RKO (cell line): ENCODE results near the gene GAREM1.
"Not testable (repeated sequence)": the region's sequence is repeated elsewhere in the genome, so short reads cannot be mapped to it uniquely, and the experiment has no call there.

Experiments
- DNase-seq: peaks from one replicate; pipeline ENCODE4 v3.0.0-alpha.2; 2016; ENCODE audit warnings: low spot score

The GAREM1 gene

DNA sequence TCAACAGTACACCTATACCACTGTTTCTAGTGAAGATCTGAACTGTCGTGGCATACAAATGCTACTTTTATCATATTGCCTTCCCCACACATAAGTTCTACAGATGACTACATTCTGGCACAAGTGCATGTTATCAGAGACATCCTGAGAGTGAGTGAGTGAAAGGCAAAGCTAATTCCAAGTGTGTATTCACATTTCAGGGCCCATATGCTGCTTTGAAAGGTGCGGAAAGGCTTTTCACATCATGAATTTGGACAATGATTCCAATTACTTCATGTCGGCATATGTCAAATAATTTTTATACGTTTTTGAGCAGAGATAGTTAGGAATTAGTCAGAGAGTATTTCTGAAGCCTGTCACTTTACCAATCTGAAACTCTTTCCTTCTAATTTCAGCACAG is 101.7 kb downstream of the GAREM1 start:
- no peak for DNase-seq

DNA sequence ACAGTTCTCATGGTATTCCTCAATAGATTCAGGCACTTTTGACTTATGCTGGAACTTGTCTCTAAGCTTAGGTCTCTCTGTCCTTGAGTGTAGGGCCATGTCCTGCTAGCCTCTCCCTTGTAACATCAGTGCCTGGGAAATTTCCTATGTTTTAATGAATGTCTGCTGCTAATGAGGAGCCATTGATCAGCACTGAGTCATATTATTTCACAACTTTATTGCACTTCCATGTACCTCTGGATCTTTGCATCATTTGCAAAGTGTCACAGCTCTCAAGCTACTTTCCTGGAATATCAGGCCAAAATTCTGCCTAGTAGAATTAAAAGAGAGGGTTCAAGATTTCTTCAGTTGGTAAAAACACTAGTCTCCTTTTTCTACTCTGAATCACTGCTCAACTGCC is 102.5 kb downstream of the GAREM1 start:
- no peak for DNase-seq

DNA sequence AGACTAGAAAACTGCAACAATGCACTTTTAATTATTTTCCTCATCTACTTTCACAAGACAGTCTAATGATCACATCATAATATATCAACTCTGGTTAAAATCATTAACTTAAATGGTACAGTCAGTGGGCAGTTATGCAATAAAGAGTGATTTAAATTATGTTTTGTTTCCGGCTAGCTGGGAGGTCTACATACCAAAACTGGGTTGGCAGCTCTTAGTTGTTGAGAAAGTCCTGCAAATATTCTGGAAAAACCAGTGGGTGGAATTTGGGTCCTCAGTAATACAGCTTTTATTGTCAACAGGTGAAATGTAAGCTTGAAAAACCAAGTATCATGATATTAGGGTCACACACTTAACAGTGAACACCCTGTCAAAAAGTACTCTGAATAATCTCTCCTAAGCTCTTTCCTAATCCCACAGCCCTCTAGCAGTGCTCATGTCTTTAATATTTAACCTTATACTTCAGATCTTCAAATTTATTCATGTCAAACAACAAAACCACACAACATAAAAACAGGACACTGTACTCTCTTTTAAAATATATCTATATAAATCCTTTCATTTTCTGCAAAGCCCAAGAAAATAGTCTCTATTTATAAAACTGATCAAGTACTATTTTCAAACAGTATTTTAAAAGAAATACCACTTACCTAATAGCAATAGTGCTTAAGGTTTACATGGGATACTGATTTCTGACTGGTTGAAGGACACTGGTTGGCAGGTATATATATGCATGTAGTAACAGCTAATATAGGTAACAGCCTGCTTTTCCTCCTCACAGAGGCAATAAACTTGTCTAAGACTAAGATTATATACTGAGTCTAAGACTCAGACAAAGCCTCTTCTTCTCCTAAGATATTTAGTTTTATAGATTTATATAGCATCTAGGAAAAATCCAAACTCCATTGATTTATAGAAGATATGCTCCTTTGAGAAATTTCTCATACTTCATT is 103.8 kb downstream of the GAREM1 start:
- DNase-seq = no peak

DNA sequence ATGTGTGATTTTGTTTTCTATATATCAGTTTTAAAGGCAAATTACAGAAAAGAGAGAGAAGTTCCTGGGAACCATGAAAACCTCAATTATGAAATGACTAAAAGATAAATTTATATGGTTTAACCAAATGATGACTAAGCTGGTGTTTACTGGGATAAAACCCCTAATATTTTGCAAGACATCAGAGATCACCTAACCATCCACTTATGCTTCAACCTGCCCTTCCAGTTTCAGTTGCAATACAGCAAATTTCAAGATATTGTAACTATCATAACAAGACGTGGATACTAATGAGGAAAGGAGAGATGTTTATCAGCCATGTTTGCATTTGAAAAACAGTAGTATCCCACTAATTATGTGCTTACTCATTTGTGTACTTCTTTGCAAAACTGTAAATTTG is 108.2 kb downstream of the GAREM1 start:
- no peak for DNase-seq

DNA sequence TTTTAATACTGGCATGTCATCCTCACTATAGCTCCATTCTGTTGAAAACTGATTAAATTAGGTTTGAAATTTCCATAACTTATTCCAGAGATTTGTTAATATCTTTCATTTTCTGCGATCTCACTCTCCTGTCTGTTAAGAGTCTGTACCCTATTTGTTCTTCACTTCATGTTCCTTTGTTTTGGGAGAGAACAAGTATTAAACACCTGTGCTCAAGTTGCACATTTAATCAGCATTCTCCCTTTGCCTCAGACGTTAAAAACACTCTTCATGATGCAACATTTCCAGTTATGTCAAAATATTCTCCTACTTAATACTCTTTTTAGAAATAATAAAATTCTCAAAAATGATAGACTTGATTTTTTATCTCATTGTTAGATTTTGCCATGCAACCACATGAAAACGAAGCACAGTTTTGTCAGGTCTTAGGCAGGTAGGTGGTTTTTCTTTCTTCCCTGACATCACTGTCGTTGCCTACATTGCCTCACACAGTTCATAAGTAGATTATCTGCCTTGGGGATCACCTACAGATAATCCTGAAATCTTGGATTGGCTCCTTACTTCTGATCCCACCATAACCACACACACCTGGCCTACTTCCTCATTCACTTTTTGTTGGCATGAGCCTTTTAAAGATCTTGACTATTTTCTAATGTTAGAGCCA is 109.9 kb downstream of the GAREM1 start:
- DNase-seq = no peak

DNA sequence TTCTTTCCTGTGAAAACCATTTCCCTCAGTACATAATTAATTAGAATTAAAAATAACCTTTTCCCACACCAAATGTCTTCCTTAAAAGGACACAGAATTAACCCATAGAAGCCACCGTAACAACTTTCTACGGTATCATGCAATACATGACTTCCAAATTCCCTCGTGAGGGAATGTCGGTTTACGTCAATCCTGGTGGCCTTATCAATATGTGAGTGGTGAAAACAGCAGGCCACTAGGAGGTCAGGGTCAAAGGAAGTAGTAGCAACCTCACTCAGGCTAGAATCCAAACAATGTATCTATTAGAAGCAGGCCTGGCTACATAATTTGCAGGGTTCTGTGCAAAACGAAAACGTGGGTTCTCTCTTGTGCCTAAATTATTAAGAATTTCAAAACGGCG is 112.2 kb downstream of the GAREM1 start:
- DNase-seq = no peak

DNA sequence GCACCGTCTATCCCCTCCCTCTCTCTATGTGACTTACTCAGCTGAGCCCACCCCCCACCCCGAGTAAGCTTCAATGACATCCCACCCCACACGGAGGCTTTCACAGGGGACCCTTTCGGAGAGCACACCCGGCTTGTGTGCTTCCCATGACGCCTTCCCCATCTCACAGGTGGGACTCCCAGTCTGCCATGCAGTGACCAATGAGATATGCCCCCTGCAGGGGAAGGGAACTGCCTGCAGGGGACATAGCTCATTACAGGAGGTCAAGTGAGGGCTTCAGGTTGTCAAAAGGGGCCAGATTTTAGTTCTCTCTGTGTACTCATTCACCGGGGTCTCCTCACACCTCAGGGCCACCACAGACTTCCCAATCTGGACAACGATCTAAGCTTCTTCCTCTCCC is 112.6 kb downstream of the GAREM1 start:
- no peak for DNase-seq

DNA sequence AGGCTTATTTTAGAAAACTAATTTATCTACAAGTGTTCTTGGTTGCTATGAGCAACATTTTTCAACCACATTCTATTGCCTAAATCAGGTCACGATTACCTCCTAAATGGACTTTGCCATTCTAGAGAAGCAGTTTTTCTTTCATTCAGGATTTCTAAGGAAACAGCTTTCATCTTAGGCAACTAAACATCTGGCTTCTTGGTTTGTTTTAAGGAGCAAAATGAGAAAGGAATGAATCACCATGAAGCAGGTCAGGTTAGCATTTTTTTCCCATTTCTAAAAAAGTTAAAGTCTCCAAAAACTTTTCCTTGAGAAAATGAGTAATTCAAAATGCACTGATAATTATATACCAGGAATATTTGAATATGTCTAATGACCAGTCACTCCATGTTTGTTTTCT is 114.8 kb downstream of the GAREM1 start:
- DNase-seq = no peak

DNA sequence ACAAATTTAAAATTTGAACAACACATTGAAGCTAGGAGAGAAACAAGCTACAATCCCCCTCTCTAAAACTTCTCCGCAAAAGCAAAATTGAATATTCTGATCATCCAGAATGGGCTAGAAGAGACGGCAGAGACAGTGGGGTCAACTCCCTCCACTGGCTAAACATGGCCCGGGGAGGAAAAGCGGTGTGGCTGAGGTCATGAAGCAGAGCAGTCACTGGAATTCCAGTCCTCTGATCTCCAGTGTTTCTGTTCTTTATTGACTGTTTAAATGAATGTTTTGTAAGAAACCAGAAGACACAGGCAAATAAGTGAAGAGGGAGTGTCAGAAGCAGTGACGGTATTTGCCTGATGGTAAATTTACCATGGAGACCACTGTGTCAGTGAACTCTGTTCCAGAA is 116.2 kb downstream of the GAREM1 start:
- DNase-seq = no peak

DNA sequence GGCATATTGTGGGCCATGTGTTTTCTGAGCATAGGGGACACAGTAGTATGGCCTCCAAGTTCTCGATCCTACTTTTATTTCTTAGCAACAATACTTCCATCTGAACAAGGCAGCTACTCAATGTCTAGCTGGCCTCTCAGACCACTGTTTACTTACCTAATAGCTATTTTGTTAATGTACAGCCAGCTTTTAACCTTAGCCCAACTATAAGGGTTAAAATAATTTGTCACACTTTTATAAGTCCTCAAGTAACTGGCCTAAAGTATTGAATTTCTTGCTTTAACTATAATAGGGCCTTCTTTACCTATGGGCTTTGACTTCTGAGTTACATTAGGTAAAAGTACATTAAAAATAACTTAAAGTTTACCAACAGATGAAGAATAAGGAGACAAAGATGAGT is 117.4 kb downstream of the GAREM1 start:
- DNase-seq = no peak

DNA sequence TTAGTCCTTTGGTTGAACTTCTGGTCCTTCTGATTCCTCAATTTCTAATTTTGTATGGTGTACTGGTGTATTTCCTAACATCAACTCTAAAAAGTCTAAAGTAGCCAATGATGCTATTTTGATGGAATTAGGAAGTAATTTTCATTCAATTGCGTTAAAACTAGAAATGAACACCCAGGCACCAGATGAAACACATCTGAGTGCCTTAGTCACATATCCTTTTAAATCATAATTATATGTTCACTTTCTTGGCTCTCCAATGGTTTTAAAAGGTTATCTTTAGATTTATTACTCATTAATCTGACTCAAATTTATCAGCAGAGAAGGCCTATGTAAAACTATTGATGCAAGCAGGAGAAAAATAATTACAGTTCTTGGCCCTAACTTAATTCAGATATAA is 119.7 kb downstream of the GAREM1 start:
- DNase-seq = no peak

DNA sequence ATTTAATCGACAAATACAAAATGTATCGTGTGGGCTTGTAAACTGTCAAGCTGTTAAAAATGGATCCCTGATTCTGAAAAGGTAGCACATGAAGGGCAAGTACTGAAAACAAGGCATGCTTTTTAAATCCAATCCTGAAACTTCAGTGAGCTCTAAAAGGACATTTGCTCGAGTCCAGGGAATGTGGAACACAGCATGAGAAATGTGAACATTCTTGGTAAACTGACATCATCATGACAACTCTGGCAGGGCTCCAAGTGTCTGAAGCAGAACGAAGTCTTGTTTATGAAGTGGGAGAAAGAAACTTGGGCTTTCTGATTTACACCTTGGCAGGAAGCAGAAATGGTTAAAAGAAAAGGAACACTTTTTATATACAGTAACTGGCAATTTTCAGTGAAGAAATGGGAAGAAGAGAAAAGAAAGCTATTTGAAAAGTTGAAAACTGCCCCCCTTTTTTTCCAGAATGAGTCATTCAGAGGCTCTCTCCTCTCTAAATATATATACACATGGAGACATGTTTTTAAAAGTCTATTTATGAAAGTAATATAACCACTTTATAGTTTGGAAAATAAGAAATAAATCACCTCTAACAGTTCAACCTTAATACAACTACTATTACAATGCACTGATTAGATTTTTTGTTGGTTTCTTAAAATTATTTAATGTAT is 120.8 kb downstream of the GAREM1 start:
- DNase-seq = peak; percentile 90

DNA sequence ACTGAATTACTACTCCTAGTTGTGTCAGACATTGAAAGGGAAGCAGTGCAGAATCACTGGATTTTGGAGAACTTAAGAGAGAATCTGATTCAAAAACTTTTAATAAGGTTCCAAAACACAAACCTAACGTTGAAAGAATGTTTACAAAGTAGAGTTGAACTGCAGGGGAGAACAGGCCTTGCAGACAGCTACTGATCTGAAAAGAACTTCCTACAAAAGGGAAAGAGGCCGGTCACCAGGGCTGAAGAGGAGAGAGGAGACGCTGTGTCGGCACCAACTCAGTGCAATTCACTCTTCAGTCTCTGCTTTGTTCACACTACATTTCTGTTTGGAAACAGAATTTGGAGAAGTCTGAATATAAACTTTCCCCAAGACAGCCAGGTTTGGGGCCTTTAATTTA is 124.0 kb downstream of the GAREM1 start:
- DNase-seq = no peak

DNA sequence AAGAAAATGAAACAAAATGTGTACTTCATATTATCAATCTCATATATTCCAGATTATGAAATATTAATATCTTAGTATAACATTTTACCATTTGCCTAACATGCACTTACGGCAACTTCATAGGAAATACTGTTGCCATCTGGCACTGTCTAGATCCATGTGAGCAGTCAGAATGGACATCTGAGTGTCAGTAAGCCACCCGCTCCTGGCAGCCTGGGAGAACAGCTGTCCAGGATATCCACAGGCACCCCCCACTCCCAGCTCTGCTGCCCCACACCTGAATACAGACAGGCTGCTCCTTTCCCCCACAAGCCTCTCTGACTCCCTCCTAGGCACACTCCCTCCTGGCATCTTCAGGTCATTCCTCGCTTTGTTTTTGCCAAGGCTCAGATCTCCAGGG is 127.0 kb downstream of the GAREM1 start:
- no peak for DNase-seq

DNA sequence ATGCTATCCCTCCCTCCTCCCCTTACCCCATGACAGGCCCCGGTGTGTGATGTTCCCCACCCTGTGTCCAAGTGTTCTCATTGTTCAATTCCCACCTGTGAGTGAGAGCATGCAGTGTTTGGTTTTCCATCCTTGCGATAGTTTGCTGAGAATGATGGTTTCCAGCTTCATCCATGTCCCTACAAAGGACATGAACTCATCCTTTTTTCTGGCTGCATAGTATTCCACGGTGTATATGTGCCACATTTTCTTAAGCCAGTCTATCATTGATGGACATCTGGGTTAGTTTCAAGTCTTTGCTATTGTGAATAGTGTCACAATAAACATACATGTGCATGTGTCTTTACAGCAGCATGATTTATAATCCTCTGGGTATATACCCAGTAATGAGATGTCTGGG is 129.6 kb downstream of the GAREM1 start:
- not testable (repeated sequence) for DNase-seq

DNA sequence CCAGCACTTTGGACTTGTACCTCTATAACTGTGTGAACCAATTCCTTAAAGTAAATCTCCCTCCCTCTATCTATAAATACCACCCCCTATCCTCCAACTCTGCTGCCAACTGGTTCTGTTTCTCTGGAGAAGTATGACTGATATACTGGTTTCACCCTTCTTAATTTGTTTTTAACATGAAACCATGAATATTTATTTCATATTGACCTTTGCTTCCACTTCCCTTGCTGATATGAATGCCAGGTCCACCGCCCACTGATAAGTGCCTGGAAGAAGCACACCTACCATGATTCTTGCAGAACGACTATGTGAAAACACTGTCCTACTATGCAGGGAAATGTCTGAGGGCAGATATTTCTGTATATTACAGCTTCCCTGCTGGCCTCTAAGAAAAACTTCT is 131.6 kb downstream of the GAREM1 start:
- no peak for DNase-seq

DNA sequence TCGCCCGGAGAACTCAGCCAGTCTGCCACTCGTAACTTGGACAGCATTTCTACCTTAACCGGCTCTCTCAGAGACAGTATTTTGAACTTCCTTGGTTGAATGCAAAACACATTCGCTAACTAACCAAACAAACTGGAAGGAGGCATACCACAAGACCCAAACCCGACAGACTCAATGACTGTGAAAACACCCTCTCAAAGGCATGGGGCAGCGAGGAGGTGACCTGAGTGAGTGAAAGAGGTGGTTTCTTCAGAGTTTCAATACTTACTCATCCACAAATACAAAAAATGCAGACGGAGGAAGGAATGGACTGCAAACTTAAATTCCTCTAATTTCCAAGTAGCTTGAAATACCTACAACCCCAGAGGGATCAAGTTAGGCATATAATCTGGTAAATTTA is 132.9 kb downstream of the GAREM1 start:
- no peak for DNase-seq

DNA sequence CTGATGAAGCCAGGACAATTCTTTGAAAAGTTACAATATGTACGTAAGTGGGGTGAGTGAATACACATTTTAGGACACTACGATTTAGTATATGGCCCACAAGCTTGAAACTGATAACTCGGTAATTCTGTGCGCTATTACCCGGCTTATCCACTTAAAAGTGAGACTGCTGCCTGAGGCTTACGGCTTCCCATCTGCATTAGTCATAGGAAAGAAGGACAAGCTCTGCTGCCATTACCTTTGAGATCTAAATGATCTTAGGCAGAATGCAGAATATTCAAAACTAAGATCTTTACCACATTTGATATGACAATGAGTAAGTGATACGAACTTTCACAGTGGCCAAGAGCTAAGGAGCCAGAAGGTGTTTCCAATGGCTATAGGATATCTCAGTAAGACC is 133.3 kb downstream of the GAREM1 start:
- DNase-seq = no peak

DNA sequence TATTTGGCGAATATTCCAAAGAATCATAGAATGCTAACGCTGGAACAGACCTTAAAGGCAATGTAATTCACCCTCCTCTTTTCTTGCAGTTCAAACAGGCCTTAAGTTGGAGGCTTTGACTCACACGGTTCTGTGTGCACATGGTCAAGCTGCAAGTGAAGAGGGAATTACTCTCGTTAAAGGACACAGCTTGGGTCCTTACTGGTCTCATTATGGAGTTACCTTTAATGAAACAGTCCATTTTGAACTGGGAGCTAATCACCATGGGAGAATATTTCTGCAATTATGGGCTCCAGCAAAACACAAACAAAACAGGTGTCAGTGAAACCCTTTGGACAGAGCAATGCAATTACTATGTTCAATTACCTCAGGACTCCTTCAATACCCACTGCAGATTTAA is 135.5 kb downstream of the GAREM1 start:
- no peak for DNase-seq

DNA sequence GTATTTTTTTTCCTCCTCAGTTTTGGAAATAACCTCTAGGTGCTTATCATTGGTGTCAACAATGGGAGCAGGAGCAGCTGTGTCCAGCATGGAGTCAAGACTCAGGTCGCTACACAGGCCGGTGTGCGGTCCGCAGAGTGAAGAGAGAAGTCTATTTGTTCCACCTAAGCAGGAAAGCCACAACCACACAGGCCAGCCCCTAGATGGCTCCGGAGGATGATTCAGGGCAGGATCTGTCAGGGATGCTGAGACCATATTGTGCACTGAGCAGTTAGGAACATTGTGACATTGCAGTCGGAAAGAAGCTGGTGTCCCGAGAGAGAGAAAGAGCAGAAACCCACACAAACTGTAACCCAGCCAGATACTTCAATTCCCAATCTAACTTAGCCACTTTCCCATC is 136.9 kb downstream of the GAREM1 start:
- DNase-seq = no peak

DNA sequence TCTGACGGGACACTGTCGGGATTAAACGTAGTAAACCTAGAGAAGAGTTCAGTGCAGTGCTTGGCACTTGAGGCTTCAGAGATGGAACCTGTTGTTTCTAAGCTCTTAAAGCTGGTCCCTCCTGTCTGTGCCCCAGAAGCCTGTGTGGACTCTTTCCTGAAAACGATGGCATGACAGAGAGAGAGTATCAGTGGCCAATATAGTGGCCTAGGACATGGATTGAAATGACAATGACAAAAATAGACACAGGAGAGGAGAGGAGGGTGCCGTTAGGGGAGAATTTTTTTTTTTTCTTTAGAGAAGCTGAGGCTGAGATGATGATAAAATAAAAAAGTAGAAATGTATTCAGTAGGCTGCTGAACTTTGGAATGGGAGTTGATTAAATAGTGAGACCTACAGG is 138.0 kb downstream of the GAREM1 start:
- no peak for DNase-seq

DNA sequence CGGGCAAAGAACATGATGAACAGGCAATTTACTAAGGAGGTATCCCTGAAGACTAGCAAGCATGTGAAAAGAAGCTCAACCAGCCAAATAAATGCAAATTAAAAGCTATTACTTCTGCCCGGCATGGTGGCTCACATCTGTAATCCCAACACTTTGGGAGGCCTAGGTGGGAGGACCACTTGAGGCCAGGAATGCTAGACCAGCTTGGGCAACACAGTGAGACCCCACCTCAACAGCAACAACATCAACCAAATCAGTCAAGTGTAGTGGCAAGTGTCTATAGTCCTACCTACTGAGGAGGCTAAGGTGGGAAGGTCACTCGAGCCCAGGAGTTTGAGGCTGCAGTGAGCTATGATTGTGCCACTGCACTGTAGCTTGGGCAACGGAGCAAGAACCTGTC is 141.7 kb downstream of the GAREM1 start:
- DNase-seq = no peak

DNA sequence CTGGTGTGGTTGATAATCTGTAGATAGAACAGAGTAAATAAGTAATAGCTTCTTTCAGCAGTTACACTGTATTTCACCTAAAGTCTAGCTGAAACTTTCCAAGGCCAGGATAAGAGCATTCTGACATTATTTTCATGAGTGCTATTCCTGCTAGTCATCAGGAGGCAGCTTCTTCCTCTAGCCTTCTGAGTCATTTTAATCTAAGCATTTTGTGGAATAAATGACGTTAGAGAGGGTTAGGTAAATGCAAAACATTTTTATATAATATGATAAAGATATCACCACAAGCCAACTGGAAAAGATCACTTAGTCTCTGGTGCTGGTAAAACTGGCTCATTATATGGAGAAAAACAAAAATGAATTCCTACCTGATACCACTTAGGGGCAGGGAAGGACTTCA is 142.3 kb downstream of the GAREM1 start:
- DNase-seq = no peak
